ENCODE data around the gene TAF11.
A peak's percentile ranks its signal among the peaks of the same experiment; 100 is the strongest.
"Not testable (repeated sequence)": the region's sequence is repeated elsewhere in the genome, so short reads cannot be mapped to it uniquely, and the experiment has no call there.

Gene TAF11

DNA sequence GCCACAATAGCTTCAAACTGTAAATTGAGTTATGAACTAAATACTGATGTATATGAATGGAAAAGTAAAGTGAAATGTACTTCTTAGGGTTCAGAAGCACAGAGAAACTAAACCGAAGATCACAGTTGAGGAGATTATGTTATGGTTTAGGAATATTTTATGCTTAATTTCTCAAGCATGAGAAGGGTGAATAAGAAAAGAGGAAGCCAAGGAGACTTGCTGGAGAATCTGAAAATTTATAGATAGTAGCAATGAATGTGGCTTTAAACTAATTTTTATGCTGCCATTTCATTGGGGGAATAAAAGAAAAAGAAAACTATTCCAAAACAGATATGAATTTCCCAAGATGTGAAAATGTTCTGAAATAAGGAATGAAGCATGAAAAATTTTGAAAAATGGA is 6.9 kb upstream of the TAF11 start:
- no peak for DNase-seq (ENCODE audit: low read depth)
- H3K4me3 ChIP-seq (ENCODE audit: low read depth, low read length) = no peak overlapping the region
- TF ChIP-seq, protein P1, sequence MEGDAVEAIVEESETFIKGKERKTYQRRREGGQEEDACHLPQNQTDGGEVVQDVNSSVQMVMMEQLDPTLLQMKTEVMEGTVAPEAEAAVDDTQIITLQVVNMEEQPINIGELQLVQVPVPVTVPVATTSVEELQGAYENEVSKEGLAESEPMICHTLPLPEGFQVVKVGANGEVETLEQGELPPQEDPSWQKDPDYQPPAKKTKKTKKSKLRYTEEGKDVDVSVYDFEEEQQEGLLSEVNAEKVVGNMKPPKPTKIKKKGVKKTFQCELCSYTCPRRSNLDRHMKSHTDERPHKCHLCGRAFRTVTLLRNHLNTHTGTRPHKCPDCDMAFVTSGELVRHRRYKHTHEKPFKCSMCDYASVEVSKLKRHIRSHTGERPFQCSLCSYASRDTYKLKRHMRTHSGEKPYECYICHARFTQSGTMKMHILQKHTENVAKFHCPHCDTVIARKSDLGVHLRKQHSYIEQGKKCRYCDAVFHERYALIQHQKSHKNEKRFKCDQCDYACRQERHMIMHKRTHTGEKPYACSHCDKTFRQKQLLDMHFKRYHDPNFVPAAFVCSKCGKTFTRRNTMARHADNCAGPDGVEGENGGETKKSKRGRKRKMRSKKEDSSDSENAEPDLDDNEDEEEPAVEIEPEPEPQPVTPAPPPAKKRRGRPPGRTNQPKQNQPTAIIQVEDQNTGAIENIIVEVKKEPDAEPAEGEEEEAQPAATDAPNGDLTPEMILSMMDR (IDR thresholded peaks at IDR 0.05; ENCODE audit: insufficient read depth, low read depth, low read length, missing control alignments) = no peak

DNA sequence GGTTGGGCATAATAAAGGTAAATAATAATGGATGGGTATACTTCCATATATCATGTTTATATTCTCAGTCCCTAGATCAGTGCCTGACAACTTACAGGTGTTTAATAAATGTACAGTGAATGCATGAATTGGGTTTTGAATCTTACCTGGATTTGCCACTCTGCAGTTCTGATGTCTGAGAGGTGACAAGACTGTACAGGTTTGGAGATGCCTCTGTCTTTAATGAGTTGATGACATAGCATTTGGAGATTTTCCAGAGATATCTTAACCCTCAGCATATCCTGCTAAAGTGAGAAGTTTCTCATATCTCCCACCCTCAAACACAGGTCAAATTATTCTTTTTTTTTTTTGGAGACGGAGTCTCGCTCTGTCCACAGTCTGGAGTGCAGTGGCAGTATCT is 3.5 kb upstream of the TAF11 start:
- H3K4me3 ChIP-seq (ENCODE audit: low read depth, low read length) = no peak overlapping the region
- no peak for DNase-seq (ENCODE audit: low read depth)
- TF ChIP-seq, protein P1 (IDR thresholded peaks at IDR 0.05; ENCODE audit: insufficient read depth, low read depth, low read length, missing control alignments) = no peak

DNA sequence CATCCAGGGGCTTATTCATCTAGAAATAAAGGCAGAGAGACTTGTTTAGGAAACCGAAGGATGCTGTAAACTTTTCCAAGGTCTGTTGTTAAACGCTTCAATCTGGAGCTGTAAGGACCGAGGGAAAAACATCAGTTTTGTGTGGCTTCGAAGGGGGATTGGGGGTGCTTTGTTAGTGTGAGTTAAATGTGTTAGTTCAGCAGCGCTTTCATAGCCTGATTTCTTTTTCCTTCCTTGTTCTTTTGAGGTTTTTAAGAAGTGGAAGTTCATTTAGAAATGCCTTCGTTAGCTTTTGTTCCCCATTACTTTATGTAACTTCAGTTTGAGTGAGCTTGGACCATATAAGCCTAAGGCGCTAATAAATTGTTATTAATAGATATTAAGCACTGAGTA is 2.7 kb upstream of the TAF11 start:
- peak overlapping the region; percentile 12; the same call in 1 of the 2 replicates for H3K4me3 ChIP-seq (ENCODE audit: low read depth, low read length)
- DNase-seq (ENCODE audit: low read depth) = no peak
- TF ChIP-seq, protein P1 (IDR thresholded peaks at IDR 0.05; ENCODE audit: insufficient read depth, low read depth, low read length, missing control alignments) = no peak

DNA sequence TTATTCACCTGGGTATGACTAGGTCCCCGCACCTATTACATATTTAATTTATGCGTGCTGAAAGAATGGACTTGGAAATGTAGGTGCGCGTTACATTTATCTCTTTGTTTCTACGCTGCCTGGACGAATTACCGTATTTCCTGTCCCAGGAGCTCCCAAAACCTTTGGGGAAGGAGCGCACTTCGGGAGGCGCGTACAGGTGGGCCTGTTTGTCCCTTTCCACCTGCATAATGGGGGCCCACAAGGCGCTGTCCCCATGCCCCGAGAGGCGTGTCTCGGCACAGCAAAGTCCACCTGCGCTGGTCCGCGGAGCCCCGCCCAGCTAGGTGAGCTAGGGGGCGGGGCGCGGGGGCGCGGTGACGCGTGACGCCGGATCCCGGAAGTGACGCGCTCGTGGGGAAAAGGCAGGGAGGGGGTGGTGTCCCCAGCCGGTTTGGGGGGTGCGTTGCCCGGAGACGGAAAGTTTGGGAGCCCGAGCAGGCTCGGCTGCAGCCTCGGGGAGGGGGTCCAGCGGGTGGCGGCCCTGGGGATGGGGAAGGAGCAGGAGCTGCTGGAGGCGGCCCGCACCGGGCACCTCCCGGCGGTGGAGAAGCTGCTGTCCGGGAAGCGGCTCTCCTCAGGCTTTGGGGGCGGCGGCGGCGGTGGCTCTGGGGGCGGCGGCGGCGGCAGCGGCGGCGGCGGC is 1.2 kb upstream of the TAF11 start, which contains the start of gene ANKS1A:
Gene ANKS1A, plus strand, starts transcription at position 382 of the 682 bp plus-strand sequence. Its CDS starts 148 bp downstream, at position 530.
- peak within 1 kb of the TSS; percentile 94 for H3K4me3 ChIP-seq (ENCODE audit: low read depth, low read length)
- TF ChIP-seq, protein P1 (IDR thresholded peaks at IDR 0.05; ENCODE audit: insufficient read depth, low read depth, low read length, missing control alignments) = no peak
- peak; percentile 81 for DNase-seq (ENCODE audit: low read depth)

DNA sequence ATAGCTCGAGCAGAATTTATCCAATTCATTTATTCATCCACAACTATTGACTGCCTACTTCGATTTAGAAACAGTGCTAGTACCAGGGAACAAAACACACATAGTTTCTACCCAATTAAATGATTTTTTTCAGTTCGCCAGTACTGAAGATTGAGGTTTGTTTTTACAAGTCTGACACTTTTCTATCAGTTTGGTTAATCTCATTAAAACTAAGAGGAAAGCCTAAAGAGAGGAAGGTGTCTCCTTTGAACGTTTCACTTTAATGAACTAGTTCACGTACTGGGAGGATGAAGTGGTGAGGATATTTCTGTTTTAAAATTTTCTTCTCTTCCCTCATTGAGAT is 643 bp upstream of the TAF11 start:
- H3K4me3 ChIP-seq (ENCODE audit: low read depth, low read length) = peak overlapping the region; percentile 94
- DNase-seq (ENCODE audit: low read depth) = no peak
- TF ChIP-seq, protein P1 (IDR thresholded peaks at IDR 0.05; ENCODE audit: insufficient read depth, low read depth, low read length, missing control alignments) = no peak

DNA sequence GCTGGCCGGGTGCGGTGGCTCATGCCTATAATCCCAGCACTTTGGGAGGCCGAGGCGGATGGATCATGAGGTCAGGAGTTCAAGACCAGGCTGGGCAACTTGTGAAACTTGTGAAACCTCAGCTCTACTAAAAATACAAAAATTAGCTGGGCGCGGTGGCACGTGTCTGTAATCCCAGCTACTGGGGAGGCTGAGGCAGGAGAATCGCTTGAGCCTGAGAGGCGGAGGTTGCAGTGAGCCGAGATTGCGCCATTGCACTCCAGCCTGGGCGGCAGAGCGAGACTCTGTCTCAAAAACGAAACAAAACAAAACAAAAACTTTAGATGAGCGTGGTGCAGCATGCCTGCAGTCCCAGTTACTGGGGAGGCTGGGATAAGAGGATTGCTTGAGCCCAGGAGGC is 2.0 kb downstream of the TAF11 start:
- not testable (repeated sequence) for H3K4me3 ChIP-seq (ENCODE audit: low read depth, low read length); DNase-seq (ENCODE audit: low read depth)

DNA sequence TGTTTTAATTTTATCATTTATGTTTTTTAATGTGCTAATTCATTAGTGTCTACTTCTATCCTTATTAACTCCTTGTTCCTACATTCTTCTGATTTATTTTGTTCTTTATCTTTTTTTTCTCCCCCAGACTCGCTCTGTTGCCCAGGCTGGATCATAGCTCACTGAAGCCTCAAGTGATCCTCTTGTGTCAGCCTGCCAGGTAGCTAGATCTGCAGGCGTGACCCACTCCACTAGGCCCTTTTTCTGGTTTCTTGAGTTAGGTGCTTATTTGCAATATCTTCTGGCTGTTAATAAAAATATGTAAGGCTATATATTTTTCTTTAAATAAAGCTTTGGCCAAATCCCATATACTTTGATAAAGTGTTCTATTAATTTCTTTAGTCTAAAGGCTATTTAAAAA is 2.8 kb downstream of the TAF11 start:
- H3K4me3 ChIP-seq (ENCODE audit: low read depth, low read length) = no peak overlapping the region
- TF ChIP-seq, protein P1 (IDR thresholded peaks at IDR 0.05; ENCODE audit: insufficient read depth, low read depth, low read length, missing control alignments) = no peak
- no peak for DNase-seq (ENCODE audit: low read depth)

DNA sequence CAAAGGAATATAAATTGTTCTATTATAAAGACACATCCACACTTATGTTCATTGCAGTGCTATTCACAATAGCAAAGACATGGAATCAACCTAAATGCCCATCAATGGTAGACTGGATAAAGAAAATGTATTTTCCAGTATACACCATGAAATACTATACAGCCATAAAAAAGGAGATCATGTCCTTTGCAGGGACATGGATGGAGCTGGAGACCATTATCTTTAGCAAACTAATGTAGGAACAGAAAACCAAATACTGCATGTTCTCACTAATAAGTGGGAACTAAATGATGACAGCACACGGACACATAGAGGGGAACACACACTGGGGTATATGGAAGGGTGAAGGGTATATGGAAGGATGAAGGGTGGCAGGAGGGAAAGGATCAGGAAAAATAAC is 3.8 kb downstream of the TAF11 start:
- not testable (repeated sequence) for H3K4me3 ChIP-seq (ENCODE audit: low read depth, low read length); DNase-seq (ENCODE audit: low read depth)
